NK-92 treated with Interleukin-12 subunit alpha and Interleukin-12 subunit beta, amount 100 ng/mL, for 24 hours (cell line): ENCODE results near the gene GRID1.
"Not testable (repeated sequence)": the region's sequence is repeated elsewhere in the genome, so short reads cannot be mapped to it uniquely, and the experiment has no call there.

ENCODE experiments used
- DNase-seq: peaks from one replicate; lab custom pipeline; 2025; lab: John Stamatoyannopoulos, UW

Gene GRID1

DNA sequence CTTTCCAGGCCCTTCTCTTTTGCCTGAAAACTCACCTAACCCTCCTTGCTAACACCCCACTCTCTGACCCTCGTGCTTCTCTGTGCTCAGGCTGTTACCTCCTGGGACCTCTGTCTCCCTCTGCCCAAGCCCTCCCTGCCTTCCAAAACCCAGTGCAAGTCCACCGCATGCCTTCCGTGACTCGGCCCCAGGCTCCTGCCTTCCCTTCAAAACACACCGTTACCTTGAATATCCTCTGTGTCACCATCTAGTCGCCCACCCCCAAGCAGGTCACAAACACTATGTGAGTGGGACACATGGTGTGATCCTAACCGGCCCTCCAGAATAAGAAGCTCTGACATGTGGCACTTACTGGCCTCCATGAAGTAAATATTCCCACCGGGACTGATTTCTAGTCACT is 176.7 kb downstream of the GRID1 start:
- DNase-seq: no peak

DNA sequence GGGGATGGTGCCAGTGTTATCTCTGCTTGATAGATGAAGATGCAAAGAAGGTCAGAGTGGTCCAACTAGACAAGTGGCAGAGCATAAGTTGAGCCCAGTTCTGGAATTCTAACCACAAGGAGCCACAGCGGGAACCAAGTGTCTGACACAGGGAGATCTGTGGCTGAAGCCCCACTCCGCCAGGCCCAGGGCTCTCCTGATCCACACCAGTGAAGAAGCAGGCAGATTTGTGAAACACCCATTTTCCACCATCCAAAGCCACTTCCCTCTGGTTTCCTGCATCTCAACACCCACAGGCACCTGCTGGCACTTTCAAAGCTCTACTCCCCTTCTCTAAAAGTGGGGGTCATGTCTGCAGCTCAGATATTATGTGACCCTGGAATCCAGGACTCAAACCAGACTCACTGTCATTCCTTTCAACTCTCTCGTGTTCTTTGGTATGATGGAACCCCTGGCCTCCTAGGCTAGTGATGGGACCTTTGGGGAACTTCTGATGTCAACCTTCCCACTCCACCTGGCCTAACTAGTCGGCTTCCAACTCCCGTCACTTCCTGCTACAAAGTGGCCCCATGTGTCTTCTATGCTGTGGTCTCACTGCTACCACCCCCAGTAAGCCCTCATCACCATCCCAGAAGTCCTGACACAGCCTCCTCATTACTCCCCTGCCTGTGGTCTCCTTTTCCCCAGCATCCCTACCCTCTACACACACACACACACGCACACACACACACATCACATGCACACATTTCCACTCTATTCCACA is 177.6 kb downstream of the GRID1 start:
- DNase-seq: no peak

DNA sequence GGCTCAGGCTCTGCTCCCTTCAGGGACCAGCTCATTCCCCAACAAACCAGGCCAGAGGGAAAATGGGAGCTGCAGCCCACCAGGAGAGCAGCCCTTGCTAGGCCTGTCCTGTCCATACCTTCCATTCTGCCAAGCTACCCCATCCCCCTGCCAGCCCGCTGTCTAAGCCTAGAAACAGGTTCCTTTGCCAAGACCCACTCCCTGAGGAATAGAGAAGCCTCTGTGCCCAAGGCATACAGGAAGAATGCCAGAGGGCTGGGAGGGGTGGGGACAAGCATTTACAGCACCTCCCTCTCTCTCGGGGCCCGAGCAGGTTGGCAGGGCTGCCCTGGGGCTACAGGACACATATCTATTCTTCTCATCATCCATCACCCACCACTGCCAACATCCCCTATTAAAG is 178.3 kb downstream of the GRID1 start:
- DNase-seq: no peak

DNA sequence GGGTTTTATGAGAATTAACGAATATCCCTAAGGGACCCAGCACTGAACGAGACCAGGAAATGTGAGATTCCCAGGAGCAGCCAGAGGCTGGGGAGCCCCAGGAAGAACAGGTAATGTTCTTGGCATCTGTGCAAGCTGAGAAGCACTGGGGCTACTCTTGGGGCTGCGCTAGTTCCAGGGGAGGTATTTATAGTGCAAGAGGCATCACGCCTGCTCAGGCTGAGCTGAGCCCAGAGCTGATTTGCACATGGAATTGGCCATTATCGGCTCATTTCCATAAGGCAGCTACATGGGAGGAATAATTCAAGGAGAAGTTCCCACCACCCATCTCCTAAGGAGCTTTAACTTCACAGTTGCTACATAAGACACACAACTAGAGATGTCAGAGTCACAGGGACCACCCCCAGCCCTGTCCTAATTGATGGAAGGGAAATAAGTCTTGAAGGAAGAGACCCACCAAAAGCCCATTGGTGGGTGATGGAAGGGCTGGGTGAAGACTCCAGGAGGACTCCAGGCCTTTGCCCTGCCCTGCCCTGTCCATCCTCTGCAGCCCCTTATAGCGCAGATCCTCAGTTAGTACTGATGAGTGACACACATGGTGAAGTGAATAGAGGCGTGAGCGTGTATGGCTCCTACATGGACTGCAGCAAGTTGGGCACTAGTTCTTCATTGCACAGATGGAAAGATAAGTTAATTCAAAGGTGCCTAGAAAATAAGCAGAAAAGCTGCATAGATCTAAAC is 178.9 kb downstream of the GRID1 start:
- no peak for DNase-seq

DNA sequence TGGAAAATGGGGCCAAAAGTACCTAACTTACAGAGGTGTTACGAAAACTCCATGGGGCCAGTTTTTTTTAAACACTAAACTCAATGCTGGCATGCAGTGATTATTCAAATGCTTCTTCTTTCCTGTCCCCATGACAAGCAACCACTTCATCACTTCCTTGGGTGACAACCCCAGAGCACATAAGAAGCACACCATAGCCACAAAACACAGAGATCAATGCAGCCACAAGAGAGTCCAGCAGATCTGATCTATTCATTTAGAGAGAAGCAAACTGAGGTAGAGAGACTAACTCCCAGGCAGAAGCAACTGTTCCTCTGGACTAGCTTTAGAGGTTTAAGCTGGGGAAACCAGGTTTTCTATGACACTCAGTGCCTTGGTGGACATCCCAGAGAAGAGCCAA is 180.0 kb downstream of the GRID1 start:
- no peak for DNase-seq

DNA sequence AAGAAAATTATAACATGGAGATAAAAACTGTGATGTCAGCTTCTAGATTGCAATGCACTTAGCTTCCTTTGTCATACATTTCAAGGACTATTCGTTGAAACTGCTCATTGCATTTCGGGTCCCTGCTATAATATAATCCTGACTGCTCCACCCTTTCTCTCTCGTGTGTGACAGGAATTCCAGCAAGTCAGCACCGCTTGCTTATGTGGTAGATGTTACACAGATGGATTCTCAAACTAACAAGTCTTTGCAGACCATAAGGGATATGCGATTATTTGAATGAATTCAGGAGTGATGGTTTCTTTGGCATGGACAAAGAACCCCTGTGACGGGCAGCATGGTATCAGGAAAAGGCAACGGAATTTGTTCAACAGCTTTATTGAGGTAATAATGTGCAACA is 184.0 kb downstream of the GRID1 start:
- DNase-seq: no peak

DNA sequence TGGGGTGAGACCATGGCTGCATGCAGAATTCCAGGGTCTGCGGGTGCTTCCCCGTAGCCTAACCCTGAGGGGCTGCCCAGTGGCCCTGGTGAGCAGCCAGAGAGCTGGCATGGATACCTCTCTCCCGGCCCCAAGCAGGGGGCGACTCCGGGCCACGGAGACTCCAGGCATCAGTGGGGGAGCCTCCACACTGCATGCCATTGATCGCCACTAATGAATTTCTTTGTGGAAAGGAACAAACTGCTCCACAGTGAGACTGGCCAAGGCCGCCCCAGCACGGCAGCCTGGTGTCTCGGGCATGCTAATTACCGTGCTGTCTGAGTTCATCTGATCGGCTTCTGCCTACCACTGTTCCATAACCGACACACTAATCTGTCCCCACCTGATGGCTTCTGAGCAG is 184.4 kb downstream of the GRID1 start:
- DNase-seq: no peak

DNA sequence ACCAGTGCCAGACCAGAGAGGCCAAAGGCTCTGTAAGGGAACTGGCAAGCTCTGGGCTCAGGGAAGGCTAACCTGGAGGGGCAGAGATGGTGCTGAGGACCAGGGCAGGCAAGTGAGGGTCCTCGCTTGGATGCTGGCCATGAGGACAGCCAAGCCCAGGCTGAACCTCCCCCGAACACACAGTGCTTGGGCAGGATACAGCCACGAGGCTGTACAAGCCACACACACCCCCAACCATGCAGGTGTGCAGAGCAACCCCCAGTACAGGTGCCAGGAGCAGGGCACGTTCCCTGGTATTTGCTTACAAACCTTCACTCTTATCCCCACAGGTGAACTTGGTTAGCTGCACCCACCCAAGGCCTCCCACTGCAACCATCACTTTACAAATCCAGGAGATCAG is 185.7 kb downstream of the GRID1 start:
- DNase-seq: no peak

DNA sequence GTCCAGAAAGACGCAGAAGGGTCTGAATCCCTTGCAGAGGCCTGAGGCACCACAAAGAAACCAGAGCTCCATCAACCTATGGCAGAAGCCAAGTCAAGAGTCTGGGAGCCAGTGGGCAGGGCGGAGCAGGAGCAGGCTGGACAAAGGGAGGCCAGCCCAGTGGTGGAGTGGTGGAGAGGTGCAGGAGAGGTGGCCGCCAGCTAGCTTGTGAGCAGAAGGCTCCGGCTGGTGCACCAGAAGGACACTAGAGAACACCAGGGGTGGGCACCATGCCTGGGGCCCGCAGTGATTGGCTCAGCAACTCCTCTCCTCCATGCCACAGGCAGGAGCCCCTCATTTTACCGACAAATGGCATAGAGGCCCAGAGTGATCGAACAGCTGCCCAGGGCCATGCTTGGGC is 186.6 kb downstream of the GRID1 start:
- no peak for DNase-seq

DNA sequence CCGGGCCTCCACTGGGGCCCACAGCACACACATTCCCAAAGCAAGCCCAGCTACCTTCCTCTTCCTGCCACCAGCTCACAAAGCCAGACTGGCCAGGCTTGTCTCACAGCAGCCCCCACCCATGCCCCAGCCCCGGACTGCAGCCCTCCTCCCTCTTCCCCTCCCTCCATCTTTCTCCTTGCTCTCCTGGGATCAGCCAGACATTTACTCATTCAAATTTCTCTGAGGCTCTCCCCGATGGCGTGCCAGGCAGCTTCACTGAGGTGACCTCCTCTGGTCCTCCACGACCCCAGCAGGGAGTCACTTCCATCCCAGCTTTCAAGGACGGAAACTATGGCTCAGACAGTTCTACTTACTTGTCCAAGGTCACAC is 187.5 kb downstream of the GRID1 start:
- no peak for DNase-seq

DNA sequence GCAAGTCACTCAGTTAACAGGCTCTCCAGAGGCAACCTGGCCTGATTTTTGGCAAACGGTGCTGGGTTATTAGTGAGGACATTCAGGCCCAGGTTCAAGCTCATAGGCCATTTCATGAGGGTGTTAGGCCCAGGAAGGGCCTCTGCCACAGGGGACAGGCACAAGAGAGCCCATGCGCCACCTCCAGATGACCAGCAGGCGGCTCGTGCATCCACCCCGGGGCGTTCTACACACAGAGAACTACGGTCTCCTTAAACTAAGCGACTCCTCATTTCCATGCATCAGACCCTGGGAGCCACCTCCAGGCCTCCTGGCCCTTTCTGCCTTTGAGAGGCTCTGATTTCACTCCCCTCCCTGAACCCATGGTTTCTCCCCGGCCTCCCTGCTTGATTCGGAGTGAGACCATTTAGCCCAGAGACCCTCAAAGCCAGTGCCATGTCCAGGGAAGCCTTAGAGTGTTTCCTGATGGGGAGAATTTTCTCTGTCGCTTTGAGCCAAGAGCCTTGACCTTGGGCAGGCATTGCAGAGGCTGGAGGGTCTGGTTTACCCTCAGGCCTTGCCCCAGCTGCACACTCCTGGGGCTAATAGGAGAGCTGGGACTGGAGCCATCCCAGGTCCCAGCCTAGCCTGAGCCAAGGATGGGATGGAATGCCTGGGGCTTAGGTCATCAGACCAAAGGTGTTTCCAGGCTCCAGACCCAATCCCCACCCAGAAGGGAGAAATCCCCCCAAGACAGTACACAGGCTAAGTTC is 188.0 kb downstream of the GRID1 start:
- DNase-seq: no peak

DNA sequence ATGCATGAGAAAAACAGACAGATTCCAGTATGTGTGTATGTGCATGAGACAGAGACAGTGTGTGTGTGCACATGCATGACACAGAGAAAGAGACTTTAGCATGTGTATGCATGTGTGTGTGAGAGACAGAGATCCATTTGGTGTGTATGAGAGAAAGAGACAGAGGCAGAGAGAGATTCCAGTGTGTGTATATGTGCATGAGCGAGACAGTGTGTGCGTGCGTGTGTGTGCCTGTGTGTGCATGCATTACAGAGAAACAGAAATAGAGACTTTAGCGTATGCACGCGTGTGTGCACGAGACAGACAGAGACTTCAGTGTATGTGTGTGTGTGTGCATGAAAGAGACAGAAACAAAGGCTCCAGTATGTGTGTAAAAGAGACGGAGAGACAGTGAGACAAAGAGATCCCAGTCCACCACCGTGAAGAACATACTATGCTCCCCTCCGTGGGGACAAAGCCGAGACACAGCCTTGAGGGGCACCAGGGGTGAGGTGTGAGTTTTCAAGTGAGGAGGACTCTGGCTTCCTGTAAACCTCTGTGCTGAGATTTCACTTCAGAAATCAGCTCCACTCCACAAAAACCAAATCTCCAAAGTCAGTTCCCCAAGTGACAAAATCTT is 188.9 kb downstream of the GRID1 start:
- DNase-seq: no peak

DNA sequence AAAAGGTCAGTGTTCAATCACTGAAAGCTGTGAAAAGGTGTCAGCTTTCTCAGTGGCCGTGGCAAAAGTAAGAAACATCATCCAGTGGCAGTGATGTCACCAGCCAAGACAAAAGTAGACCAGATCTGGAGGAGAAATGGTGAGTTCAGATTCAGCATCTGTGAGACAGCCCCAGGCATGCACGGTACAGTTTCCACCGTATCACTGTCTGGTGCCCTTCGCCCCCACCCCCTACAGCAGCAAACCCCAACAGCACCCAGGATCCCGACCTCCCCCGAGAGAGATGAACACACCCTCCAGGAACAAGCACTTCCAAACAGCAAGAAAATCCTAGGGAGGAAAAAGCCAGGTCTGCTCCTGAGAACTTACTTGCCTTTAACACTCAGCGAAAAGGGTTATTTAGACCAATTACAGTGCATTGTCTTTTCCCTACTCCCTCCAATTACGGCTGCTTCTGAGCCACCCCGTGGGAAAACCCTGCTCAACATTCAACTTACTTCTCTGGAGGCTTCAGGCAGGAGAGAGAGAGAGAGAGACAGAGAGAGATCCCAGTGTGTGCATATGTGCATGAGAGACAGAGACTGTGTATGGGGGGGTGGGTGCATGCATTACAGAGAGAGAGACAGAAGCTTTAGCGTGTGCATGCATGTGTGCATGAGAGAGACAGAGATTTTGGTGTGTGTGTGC is 189.6 kb downstream of the GRID1 start:
- DNase-seq: no peak

DNA sequence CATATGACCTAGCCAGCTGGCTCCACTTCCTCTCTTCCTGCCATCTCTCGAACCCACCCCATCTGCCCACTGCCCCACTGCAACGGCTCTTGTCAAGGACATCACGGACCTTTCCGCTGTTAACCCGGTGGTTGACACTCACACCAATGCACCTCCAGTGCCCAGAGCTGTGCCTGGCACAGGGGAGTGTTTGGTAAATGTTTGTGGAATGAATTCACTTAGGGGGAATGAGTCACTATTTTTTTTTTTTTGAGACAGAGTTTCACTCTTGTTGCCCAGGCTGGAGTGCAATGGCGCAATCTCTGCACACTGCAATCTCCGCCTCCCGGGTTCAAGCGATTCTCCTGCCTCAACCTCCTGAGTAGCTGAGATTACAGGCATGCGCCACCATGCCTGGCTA is 191.1 kb downstream of the GRID1 start:
- DNase-seq: not testable (repeated sequence)

DNA sequence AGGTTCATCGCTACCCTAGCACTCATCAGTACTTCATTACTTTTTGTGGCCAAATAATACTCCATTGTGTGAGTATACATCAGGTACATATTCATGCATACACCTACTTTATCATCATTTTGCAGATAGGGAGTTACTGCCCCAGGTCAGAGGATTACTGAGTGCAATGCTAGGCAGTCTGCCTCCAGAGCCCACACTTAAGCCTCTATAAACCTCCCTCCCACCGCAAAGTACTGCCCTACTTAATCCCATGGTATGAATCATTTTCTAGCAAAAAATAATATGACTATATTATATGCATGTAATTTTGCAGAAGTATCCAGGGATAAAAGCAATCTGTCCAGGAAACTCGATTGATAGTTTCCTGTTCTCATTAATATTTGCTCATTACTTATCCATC is 194.3 kb downstream of the GRID1 start:
- DNase-seq: no peak

DNA sequence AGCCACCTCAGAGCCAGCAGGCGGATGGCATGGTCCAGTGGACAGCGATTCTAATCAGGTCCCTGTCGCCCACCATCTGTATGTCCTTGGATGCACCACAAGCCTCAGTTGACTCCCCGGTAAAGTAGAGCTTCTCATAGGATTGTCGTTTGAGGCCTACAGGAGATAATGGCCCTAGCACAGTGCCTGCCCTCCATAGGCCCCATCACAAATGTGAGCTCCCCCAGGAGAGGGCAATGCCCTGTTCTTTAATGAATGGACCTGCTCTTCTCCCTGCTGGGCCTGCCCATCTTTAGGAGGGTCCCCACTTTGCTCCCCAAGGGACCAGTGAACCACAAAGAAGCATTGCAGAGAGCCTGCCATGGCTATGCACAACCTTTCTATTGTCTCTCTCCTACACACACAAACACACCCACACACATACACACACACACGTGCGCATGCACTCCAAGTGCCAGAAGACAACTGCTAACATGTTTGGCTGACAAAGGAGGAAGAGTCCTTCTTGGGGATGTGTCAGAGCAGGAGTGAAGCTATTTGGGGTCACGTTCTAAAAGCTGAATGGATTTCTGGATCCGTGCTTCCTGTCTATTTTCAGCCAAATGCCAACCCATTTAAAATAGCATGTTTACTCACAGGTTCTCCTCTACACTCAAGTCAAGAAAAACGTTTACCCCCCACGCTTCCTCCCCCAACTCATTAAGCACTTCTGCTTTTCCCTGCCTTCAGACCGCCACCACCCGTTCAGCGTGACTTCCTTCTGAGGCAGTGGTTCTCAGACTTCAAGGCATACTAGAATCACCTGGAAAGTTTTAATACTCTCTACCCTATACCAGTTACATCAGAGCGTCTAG is 196.1 kb downstream of the GRID1 start:
- DNase-seq: no peak

DNA sequence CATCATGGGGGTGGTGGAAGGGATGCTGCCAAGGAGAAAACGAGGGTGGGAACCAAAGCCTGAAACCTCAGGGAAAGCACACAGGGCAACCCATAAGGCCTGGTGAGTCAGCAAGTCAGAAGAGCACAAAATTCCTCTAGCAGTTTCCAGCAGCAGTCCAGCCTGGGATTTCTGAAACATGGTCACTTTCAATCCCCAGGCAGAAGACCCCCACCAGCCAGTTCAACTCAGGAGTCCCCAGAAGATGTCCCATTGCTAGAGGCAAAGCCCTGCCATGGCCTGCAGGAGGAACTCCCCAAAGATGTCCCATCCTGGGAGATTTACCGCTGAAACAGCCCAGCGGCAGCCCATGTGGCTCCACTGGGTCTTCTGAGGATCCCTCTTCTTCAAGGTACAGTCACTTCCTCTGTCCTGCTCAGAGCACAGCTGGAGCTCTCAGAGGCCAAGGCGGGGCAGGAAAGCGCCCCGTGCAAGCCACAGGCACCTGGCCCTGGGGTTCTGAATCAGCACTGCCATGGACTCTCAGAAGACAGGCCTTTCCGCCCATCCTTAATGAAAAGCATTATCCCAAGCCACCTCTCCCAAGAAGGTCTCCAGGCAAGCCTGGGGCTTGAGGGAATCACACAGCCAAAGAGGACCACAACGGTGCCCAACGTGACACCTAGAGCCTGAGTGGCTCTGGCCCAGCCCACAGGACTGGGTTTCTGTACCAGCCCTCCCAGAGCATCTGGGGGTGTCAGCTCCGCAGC is 196.9 kb downstream of the GRID1 start:
- DNase-seq: no peak

DNA sequence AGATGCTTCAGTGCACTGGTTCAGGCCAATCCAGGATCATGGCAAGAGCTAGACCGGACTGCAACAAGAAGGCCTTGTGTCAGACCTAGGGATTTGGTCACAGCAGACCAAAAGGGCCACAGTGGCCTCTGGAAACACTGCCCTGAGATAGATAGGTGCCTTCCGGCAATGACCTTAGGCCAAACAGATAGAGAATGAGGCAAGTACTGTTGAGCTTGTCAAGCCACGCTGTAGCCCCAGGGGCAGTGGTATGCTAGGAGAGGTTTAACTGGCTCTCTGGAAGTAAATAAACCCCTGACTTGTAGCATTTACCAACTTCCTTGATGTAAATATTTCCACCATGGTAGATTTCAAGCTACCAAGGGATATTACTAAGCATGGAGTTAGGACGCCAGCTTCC is 197.5 kb downstream of the GRID1 start:
- no peak for DNase-seq

DNA sequence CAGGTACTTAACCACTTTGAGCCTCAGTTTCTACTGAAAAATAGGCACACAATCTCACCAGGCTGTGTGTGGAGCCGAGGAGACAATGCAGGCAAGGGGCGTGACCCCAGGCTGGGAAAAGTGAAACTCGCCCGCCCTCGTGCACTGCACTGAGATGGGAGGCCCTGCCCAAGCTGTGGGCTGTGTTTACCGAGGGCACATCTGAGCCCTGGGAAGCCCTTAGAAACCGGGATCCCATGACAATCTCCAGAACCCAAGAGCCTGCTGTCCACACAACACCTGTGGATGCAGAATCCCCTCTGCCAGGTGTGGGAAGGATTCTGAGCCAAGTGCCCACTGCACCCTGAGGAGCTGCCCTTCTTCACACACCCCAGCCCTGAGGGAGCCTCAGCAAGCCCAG is 198.3 kb downstream of the GRID1 start:
- no peak for DNase-seq

DNA sequence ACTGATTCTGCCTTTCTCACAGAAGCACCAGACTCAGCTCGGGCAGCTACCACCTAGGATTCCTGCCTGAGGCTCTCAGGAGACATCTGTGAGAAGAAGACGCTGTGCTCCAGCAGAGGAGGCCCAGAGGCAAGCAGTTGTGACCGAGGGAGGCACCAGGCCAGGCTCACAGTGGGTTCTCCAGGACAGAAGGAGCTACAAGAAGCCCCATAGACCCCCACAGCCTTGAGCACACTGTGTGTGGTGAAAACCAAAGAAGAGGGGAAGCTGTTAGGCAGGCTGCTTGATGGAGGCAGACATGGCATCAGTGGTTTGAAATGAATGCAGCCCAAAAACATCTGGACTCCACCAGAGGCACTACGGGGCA is 198.8 kb downstream of the GRID1 start:
- no peak for DNase-seq
